D721Med (cell line): ENCODE data around the gene RORC.

Source experiments
- DNase-seq: peaks from one replicate; pipeline ENCODE4 v3.0.0; 2011; ENCODE audit warnings: low spot score; ENCODE audit not compliant: insufficient read length
- FAIRE-seq: peaks from 2 replicates; lab custom pipeline; 2011; peaks lifted over from hg19 to GRCh38; lab: Jason Lieb, UNC
- TF ChIP-seq, protein P1 (sequence below): IDR thresholded peaks from 2 replicates; pipeline ENCODE4 v1.5.1; 2012; ENCODE audit warnings: mild to moderate bottlenecking, control low read depth; ENCODE audit not compliant: insufficient read depth; ENCODE audit errors: missing control alignments

The RORC gene

DNA sequence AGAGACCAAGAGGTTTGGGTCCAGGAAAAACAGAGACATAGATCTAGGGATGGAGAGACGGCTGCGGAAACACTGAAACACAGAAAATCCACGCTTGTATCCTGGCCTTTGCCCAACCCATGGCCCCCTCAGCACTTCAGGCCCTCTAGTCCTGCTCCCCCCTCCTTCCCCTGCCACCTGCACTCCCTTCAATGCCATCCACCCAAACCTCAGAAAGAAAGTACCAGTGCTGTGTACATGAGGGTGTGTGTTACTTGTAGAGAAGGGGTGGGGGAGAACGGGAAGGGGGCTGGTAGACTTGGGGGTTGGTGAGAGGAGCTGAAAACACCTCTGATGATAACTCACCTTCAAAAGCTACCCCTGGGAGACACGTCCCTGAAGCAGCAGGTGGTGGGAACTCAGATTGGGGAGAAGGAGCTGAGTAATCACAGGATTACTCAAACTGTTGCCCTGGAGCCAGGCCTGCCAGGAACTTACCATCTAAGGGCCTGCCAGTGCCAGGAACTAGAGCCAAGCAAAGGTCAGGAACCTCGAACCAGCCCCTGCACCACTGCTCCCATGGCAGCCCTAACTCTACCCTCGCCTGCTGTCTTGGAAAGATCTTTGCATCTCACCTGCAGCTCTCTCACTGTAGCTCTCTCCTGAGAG is 11.5 kb downstream of the RORC start:
- no peak for FAIRE-seq
- TF ChIP-seq, protein P1, sequence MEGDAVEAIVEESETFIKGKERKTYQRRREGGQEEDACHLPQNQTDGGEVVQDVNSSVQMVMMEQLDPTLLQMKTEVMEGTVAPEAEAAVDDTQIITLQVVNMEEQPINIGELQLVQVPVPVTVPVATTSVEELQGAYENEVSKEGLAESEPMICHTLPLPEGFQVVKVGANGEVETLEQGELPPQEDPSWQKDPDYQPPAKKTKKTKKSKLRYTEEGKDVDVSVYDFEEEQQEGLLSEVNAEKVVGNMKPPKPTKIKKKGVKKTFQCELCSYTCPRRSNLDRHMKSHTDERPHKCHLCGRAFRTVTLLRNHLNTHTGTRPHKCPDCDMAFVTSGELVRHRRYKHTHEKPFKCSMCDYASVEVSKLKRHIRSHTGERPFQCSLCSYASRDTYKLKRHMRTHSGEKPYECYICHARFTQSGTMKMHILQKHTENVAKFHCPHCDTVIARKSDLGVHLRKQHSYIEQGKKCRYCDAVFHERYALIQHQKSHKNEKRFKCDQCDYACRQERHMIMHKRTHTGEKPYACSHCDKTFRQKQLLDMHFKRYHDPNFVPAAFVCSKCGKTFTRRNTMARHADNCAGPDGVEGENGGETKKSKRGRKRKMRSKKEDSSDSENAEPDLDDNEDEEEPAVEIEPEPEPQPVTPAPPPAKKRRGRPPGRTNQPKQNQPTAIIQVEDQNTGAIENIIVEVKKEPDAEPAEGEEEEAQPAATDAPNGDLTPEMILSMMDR = no peak
- no peak for DNase-seq

DNA sequence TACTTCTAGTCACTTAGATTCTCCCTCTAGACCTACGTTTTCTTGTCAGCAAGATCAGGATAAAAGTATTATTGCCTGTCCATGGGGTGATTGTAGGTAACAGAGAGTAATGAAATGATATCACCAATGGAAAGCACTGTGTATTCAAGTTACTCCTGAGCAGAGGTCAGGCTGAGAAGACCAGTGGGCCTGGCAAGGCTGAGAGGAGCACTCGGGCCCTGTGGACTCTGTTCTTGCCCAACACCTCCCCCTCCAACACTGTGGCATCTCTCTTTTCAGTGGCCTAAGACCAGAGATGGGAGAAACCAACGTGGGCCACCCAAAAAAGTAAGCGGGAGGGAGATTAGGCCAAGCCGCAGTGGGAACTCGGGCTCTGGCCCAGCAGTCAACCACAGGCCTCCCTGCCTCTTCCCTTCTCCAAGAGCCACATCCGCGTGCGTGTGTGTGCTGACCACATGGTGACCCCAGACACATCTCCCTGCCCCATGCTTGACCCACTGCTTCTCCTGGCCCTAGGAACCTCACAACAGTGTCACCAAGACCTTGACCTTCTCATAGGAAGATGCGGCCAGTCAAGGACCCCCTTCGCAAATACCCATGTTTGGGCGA is 12.3 kb downstream of the RORC start:
- TF ChIP-seq, protein P1 = no peak
- DNase-seq (no peak), FAIRE-seq (no peak)

DNA sequence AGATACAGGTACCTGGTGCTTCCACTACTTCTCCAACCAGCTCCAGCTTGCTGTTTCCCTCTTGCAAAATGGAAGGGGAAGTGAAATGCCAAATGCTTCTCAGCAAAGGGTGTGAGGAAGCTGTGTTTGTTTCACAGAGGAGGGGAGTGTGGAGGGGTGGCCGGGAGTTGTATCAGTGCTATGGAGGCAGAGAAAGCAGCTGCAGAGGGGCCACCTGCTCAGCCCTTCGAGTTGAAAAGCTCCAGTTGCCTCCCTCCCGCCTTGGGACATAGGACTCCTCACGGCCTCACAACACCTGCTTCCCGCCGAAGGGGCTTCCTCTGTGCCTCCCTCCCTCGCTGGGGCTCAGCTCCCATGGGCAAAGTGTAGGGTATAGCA is 14.3 kb downstream of the RORC start:
- DNase-seq (no peak), FAIRE-seq (no peak)
- TF ChIP-seq, protein P1 = no peak

DNA sequence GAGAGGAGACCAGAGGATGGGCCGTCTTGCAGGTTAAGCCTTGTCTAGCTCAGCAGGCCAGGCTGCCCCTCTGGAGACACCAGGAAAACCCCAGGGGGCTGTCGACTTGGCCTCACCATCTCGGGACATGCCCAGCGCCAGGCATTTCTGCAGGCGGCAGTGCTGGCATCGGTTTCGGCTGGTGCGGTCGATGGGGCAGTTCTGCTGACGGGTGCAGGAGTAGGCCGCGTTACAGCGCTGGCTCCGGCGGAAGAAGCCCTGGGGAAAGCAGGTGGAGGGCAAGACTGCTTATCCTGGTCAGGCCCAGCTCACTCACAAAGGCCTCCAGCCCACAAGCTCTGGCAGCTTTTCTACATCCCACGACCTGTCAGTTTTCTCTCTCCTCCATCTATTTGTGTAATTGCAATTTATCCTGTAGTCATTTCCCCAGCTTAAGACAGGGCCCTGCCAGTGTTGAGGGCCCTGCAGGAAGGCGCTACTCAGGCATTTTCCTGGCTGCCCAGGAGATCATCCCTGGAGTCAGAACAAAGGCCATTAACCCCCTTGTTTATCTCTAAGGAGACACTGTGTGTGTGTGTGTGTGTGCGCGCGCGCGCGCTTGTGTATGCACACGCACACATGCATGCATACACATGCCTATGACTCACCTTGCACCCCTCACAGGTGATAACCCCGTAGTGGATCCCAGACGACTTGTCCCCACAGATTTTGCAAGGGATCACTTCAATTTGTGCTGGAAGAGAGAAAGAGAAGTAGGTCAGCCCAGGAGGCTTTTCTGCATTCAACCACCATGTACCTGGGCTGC is 14.9 kb downstream of the RORC start:
- FAIRE-seq (no peak), DNase-seq (no peak)
- TF ChIP-seq, protein P1 = no peak

DNA sequence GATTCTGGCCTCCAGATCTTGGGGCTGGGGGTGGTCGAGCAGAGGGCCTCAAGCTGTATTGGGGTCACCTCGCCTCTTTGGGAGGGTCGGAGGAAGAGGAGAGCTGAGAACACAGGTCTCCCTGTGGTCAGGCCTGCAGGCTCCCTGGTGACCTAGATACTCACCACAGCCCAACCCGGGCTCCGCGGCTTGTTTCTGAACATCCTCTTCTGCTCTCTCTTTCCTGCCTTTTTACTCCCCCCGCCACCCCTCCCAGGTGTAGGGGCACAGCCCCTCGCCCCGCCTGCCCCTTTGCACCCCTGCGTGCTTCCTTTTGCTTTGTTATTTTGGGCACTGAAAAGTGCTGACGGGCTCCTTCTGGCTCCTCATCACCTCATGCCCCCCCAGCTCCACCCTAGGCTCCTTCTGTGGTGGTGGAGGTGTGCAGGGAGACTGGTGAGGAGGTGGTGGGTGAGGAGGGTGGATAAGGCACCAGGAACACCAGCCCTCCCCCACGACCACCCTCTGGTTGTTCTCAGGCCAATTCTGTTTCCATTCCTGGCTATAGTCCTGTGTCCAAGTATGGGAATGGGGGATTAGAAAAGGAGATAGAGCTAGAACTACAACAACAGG is 15.8 kb downstream of the RORC start:
- FAIRE-seq = no peak
- DNase-seq = no peak
- TF ChIP-seq, protein P1 = no peak

DNA sequence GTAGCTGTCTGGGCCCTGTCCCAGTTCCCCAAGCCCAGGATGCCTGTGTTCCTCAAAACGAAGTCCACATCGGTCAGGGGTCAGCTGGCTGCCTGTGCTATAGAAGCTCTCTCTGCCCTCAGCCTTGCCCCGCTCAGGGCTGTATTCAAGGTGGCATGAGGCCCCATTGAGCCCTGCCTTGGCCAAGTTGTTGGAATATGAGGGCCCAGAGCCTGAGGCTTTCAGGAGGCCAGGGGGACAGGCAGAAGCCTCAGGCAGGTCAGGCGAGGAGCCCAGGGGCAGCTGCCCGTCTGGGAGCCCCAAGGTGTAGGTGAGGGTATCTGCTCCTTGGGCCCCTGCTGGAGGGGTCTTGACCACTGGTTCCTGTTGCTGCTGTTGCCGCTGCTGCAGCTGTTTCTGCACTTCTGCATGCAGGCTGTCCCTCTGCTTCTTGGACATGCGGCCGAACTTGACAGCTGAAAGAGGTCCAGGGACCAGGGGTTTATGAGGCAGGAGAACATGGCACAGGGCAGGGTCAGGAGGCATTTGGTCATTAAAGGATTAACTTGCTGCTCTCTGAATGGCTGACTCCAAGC is 16.5 kb downstream of the RORC start:
- no peak for DNase-seq
- no peak for FAIRE-seq
- TF ChIP-seq, protein P1 = no peak
